Fibroblast of skin of left quadriceps (primary cell): ENCODE measurements around the gene SORCS3.
A peak's percentile ranks its signal among the peaks of the same experiment; 100 is the strongest.

ENCODE experiments used
- DNase-seq, 2 experiments: peaks; one replicate each; pipeline ENCODE4 v3.0.0-alpha.2; 2013; ENCODE audit warnings: low read depth in 2 of 2

The SORCS3 gene

DNA sequence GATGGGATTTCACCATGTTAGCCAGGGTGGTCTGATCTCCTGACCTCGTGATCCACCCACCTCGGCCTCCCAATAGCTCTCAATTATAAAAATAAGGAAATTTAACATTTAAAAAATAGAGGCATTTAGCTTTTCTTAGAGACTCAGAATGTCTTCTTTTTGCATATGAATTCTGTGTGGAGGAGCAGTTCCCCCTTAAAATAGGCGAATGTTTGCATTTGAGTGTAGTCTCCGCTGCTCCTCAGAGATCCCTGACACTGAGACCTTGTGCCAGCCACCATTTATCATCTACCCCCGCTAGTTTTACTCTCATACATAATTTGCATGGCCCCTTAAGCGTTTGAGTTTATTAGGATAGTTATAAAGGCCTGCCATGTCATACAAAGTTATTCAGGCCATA, 461.9 kb downstream of the SORCS3 start:
- no peak for DNase-seq

- DNase-seq = no peak
Observed at GRCh38 chr10:105104297-105104696, 463.2 kb downstream of the SORCS3 start.

- no peak for DNase-seq
Observed at GRCh38 chr10:105109164-105109563, 468.1 kb downstream of the SORCS3 start.

DNA sequence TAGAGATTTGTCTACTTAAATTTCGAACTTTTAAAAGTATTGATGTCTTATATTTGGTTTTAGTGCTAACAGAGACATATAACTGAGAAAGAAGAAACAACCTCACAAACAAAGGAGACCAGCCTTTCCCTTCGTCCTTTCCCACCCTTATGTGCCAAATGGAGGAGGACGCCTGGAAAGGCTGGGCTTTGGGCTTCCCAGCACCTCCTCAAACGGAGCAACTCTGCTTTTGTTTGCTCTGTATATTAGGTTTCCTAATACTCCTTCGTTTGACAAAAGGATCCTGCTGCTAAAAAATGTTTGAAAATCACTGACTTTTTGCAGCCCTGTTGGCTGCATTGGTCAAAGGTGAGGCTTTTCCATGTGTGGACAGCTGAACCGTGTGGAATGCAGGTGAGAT, 471.8 kb downstream of the SORCS3 start:
- DNase-seq = no peak

- DNase-seq = no peak
Observed at GRCh38 chr10:105113666-105114065, 472.6 kb downstream of the SORCS3 start.

DNA sequence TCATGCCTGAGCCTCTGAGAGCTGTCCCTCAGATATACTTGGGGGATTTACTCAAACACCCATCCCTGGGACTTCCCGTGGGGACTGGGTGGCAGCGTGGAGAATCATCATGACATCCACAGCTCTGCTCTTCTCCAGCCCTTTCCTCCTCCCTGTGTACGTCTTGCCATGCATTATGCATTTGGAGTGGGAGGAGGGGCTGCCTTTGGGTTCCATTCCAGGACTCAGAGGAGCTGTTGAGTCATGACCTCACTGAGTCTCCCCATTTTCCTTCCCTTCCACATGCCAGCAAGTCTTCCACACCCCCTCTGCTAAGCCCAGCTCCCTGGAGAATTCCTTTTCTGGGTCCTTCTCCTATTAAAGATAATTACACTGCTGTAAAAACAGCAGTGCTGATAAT, 480.7 kb downstream of the SORCS3 start:
- DNase-seq = no peak

GRCh38 chr10:105128111-105128510, 487.0 kb downstream of the SORCS3 start:
- no peak for DNase-seq

GRCh38 chr10:105138358-105138757, 497.3 kb downstream of the SORCS3 start:
- no peak for DNase-seq

- no peak for DNase-seq
Observed at GRCh38 chr10:105139363-105139896, 498.3 kb downstream of the SORCS3 start.

GRCh38 chr10:105140600-105140999, 499.5 kb downstream of the SORCS3 start:
- no peak for DNase-seq

DNA sequence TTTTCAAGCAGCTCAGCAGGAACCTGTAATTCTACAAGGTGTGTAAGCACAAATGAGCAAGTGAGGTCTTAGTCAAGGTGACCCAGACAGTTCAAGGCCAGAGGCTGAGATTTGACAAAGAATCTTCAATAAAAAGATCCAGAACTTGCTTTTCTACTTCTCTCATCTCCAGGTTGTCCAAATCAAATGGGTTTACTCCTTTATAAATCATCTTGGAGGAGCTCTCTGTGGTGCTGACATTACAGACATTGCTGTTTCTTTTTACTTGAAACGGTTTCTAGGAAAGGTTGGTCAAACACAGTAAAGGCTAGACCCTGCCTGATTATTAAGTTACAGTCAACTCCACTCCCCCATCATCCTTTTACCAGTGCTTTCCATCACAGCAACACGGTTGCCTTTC, 504.6 kb downstream of the SORCS3 start:
- no peak for DNase-seq

DNA sequence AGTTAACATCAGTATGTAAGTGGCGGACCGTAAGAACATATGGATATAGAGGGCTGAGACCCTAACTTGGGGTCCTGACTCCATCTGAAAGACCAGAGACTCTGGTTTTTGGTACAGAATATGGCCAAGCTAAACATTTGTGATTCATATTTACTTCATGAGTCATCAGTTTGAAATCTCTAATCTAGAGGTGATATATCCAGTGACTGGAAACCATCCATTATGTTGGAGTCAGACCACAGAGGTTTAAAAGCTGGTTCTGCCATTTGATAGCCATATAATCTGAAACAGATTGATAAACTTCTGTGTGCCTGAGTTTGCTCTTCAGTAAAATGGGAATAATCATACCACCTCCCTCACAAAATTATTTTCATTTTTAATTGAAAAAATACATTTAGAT, 505.3 kb downstream of the SORCS3 start:
- DNase-seq = peak; percentile 9 to 18

GRCh38 chr10:105148456-105148855, 507.4 kb downstream of the SORCS3 start:
- DNase-seq = no peak

GRCh38 chr10:105148921-105149320, 507.8 kb downstream of the SORCS3 start:
- no peak for DNase-seq

DNA sequence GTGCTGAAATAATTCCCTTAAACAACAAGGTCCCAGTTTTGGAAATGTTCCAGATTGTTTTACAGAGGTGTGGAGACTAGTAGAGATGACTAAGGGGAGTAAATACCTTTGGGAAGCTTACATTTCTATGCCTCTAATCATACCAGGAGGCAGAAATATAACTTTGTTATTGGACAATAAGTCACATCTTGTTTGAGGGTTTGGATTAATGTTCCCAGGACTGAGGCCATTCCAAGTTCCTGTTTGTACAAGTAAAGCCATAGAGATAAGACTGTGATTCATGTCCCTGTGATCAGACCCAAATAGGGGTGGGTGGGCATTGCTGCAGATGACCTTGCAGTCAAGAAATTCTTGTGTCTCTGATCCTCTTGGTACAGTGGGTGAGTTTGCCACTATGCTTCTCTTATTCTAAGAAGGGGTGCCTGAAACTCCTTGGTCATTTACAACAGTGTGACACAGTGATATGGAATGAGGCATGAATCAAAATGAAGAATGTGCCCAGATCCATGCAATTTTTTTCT, 508.3 kb downstream of the SORCS3 start:
- DNase-seq = peak in 1 of 2 experiments; percentile 3

- DNase-seq = peak; percentile 8 to 10
Observed at GRCh38 chr10:105150259-105150880, 509.3 kb downstream of the SORCS3 start.

DNA sequence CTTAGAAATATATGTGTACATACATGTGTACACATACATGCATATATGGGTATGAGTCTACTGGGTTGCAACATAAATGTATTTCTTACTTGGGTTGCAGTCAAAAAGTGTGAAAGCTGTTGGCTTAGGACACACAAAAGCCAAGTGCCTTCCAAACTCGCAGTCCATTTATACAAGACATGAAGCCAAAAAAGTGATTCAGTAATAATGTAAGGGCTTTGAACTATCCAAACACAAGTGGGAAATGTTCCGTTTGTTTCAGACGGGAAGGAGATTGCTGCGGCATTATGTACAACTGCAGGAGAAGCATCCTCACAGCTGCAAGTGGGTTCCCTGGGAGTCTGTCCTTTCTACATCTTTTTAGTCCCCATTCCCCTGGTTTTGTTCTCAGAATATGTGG, 513.6 kb downstream of the SORCS3 start:
- DNase-seq = no peak

GRCh38 chr10:105159268-105159667, 518.2 kb downstream of the SORCS3 start:
- DNase-seq = no peak

GRCh38 chr10:105161149-105161548, 520.1 kb downstream of the SORCS3 start:
- DNase-seq = no peak

GRCh38 chr10:105161767-105162166, 520.7 kb downstream of the SORCS3 start:
- DNase-seq = no peak

- DNase-seq = no peak
Observed at GRCh38 chr10:105170521-105170920, 529.4 kb downstream of the SORCS3 start.

- DNase-seq = no peak
Observed at GRCh38 chr10:105171945-105172344, 530.9 kb downstream of the SORCS3 start.

DNA sequence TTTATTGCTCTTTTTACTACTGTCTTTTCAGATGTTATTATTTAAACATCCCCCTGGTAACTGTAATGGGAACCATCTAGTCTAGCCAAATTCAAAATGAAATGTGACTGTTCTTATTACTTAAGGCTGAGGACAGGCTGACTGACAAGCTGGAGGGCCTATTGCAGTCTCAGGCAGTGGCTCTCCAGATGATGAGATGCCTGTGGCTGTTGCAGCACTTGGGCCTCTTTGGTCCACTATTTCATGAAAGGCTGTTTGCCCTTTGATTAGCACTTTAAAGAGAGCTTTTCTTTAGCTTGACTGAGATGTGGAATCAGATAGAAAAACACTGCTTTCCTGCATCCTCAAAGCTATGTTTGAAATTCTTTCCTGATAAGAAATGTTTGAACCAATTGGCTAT, 540.5 kb downstream of the SORCS3 start:
- DNase-seq = no peak

- DNase-seq = no peak
Observed at GRCh38 chr10:105183536-105183935, 542.4 kb downstream of the SORCS3 start.
